Mesenchymal stem cell (in vitro differentiated cells and primary cell): Measurements from ENCODE around the gene MRPL19. TPM values are rescaled to one million over a fixed set of nuclear protein-coding genes. Genes with fewer than 3 reads are reported as not detected.

Experiments used
- DNase-seq: peaks from one replicate; pipeline ENCODE4 v3.0.0-alpha.2; 2013
- H2AFZ ChIP-seq: one replicate; pipeline ENCODE4 v1.6.1; 2013; ENCODE audit warnings: low read depth, mild to moderate bottlenecking, control low read depth, inconsistent platforms, low read length, moderate library complexity
- H2AK5ac ChIP-seq: 2 replicates; pipeline ENCODE4 v1.6.1; 2013; ENCODE audit warnings: low read length, moderate library complexity, mild to moderate bottlenecking, inconsistent platforms; ENCODE audit not compliant: severe bottlenecking
- H2BK120ac ChIP-seq: one replicate; pipeline ENCODE4 v1.6.1; 2013; ENCODE audit warnings: low read depth, mild to moderate bottlenecking, inconsistent platforms, low read length, moderate library complexity
- H2BK12ac ChIP-seq, 2 experiments: one replicate each; pipeline ENCODE4 v1.6.1; 2013; ENCODE audit warnings: inconsistent platforms in 2 of 2, low read length in 2 of 2, mild to moderate bottlenecking in 2 of 2, moderate library complexity in 2 of 2, control low read depth in 1 of 2
- H2BK15ac ChIP-seq: one replicate; pipeline ENCODE4 v1.6.1; 2013; ENCODE audit warnings: mild to moderate bottlenecking, low read depth, inconsistent platforms; ENCODE audit not compliant: poor library complexity, severe bottlenecking
- H2BK5ac ChIP-seq: 2 replicates; pipeline ENCODE4 v1.6.1; 2013; ENCODE audit warnings: low read depth, mild to moderate bottlenecking, low read length, control low read depth, inconsistent platforms; ENCODE audit not compliant: poor library complexity, severe bottlenecking
- H3K14ac ChIP-seq, 2 experiments: one replicate each; pipeline ENCODE4 v1.6.1; 2013; ENCODE audit warnings: inconsistent platforms in 2 of 2, low read length in 2 of 2, control low read depth in 1 of 2, mild to moderate bottlenecking in 1 of 2, moderate library complexity in 1 of 2
- H3K18ac ChIP-seq, 2 experiments: one replicate each; pipeline ENCODE4 v1.6.1; 2013; ENCODE audit warnings: inconsistent platforms in 2 of 2, low read length in 2 of 2, control low read depth in 1 of 2, low read depth in 1 of 2, mild to moderate bottlenecking in 1 of 2
- H3K23ac ChIP-seq, 2 experiments: one replicate each; pipeline ENCODE4 v1.6.1; 2013; ENCODE audit warnings: inconsistent platforms in 2 of 2, low read length in 2 of 2, mild to moderate bottlenecking in 2 of 2, moderate library complexity in 2 of 2, control low read depth in 1 of 2
- H3K27ac ChIP-seq: 2 replicates; pipeline ENCODE4 v1.5.1; 2013; ENCODE audit warnings: mild to moderate bottlenecking, moderate library complexity, low read length, control low read depth, inconsistent platforms; ENCODE audit not compliant: poor library complexity, severe bottlenecking
- H3K27me3 ChIP-seq, 2 experiments: 2 replicates each; pipeline versions ENCODE4 v1.6.1 to v1.7.0; 2013; ENCODE audit warnings: low read length in 2 of 2, mild to moderate bottlenecking in 2 of 2, moderate library complexity in 2 of 2, control low read depth in 1 of 2, inconsistent platforms in 1 of 2; ENCODE audit not compliant: control insufficient read depth in 1 of 2, insufficient read depth in 1 of 2
- H3K36me3 ChIP-seq, 2 experiments: 2 replicates each; pipeline versions ENCODE4 v1.6.1 to v1.7.0; 2013; ENCODE audit warnings: low read length in 2 of 2, control low read depth in 1 of 2, inconsistent platforms in 1 of 2, low read depth in 1 of 2, mild to moderate bottlenecking in 1 of 2; ENCODE audit not compliant: insufficient read depth in 2 of 2, control insufficient read depth in 1 of 2
- H3K4ac ChIP-seq, 2 experiments: one replicate each; pipeline ENCODE4 v1.6.1; 2013; ENCODE audit warnings: inconsistent platforms in 2 of 2, low read length in 2 of 2, mild to moderate bottlenecking in 2 of 2, moderate library complexity in 2 of 2, control low read depth in 1 of 2, low read depth in 1 of 2
- H3K4me1 ChIP-seq: 2 replicates; pipeline ENCODE4 v1.6.1; 2013; ENCODE audit warnings: low read depth, low read length, control low read depth; ENCODE audit not compliant: control insufficient read depth, insufficient read depth
- H3K4me2 ChIP-seq: 2 replicates; pipeline ENCODE4 v1.6.1; 2013; ENCODE audit warnings: low read length, mild to moderate bottlenecking, inconsistent platforms; ENCODE audit not compliant: poor library complexity, severe bottlenecking
- H3K4me3 ChIP-seq, 2 experiments: 2 replicates each; pipeline versions ENCODE4 v1.5.1 to v1.7.0; 2013; ENCODE audit warnings: low read length in 2 of 2, mild to moderate bottlenecking in 2 of 2, control low read depth in 1 of 2, low read depth in 1 of 2; ENCODE audit not compliant: insufficient read depth in 1 of 2
- H3K79me1 ChIP-seq: replicated peaks from 2 replicates; pipeline ENCODE4 v1.6.1; 2013; ENCODE audit warnings: mild to moderate bottlenecking, control low read depth, low read length, inconsistent platforms; ENCODE audit not compliant: poor library complexity, severe bottlenecking
- H3K9ac ChIP-seq: 2 replicates; pipeline ENCODE4 v1.7.0; 2013; ENCODE audit warnings: mild to moderate bottlenecking, low read length, moderate library complexity
- H3K9me3 ChIP-seq: 2 replicates; pipeline ENCODE4 v1.7.0; 2013; ENCODE audit warnings: mild to moderate bottlenecking, low read length; ENCODE audit not compliant: control insufficient read depth
- H4K8ac ChIP-seq: one replicate; pipeline ENCODE4 v1.6.1; 2013; ENCODE audit warnings: inconsistent platforms, mild to moderate bottlenecking, low read length, moderate library complexity
- H4K91ac ChIP-seq: one replicate; pipeline ENCODE4 v1.6.1; 2013; ENCODE audit warnings: mild to moderate bottlenecking, low read length, inconsistent platforms
- WGBS: methylation state at CpG from one replicate; pipeline ENCODE4 v1.1.7; 2013; ENCODE audit warnings: mixed read lengths; 5-methylcytosine and 5-hydroxymethylcytosine counted together
- small RNA-seq: library from polyadenylated mRNA; stranded (forward); fragments of <200 nt; extraction: miRNeasy Mini kit (QIAGEN cat#:217004); gene quantifications from one replicate; pipeline ENCODE3, GENCODE V24; 2013; ENCODE audit warnings: low read depth

Gene MRPL19

GRCh38 chr2:75729861-75730260, 83.3 kb downstream of the MRPL19 start:
- H3K27ac ChIP-seq = no peak overlapping the region
- WGBS = 82% methylated on average over 5 of the region's 5 CpGs
- no peak overlapping the region for H4K91ac ChIP-seq
- no peak overlapping the region for H2AK5ac ChIP-seq
- no peaks in the 10 kb centered on the region for H3K4me1 ChIP-seq
- H3K79me1 ChIP-seq = no peaks in the 10 kb centered on the region
- no peak overlapping the region for H2BK5ac ChIP-seq
- no peak overlapping the region for H3K23ac ChIP-seq
- H3K9me3 ChIP-seq = no peaks in the 10 kb centered on the region
- H4K8ac ChIP-seq = no peak overlapping the region
- H2BK12ac ChIP-seq = no peak overlapping the region
- peak; percentile 4 for DNase-seq
- no peak overlapping the region for H3K18ac ChIP-seq
- no peak overlapping the region for H3K4me2 ChIP-seq
- H3K14ac ChIP-seq = no peak overlapping the region
- no peaks in the 10 kb centered on the region for H3K36me3 ChIP-seq
- H3K4ac ChIP-seq = no peak overlapping the region
- H3K27me3 ChIP-seq = peaks cover 18 to 48% of the 10 kb centered on the region in 2 experiments
- no peak overlapping the region for H2BK120ac ChIP-seq
- H3K4me3 ChIP-seq = no peak overlapping the region
- H2AFZ ChIP-seq = no peak overlapping the region
- no peak overlapping the region for H2BK15ac ChIP-seq
- H3K9ac ChIP-seq = no peak overlapping the region

GRCh38 chr2:75736276-75736675, 89.7 kb downstream of the MRPL19 start:
- H3K4me3 ChIP-seq = no peak overlapping the region
- no peak overlapping the region for H2BK120ac ChIP-seq
- H3K23ac ChIP-seq = no peak overlapping the region
- no peaks in the 10 kb centered on the region for H3K9me3 ChIP-seq
- no peak overlapping the region for H4K91ac ChIP-seq
- no peak overlapping the region for H3K9ac ChIP-seq
- WGBS = 90% methylated on average over 2 of the region's 4 CpGs
- no peak overlapping the region for H3K14ac ChIP-seq
- H3K79me1 ChIP-seq = no peaks in the 10 kb centered on the region
- H3K27ac ChIP-seq = no peak overlapping the region
- DNase-seq = no peak
- no peak overlapping the region for H3K18ac ChIP-seq
- H3K36me3 ChIP-seq = no peaks in the 10 kb centered on the region
- H2BK5ac ChIP-seq = no peak overlapping the region
- no peak overlapping the region for H4K8ac ChIP-seq
- no peak overlapping the region for H2BK12ac ChIP-seq
- no peak overlapping the region for H2BK15ac ChIP-seq
- H3K27me3 ChIP-seq = peaks cover 0 to 10% of the 10 kb centered on the region in 2 experiments
- H3K4me2 ChIP-seq = no peak overlapping the region
- H2AK5ac ChIP-seq = no peak overlapping the region
- no peaks in the 10 kb centered on the region for H3K4me1 ChIP-seq
- H3K4ac ChIP-seq = no peak overlapping the region
- no peak overlapping the region for H2AFZ ChIP-seq

GRCh38 chr2:75737961-75738360, 91.4 kb downstream of the MRPL19 start:
- no peak overlapping the region for H2AK5ac ChIP-seq
- no peak overlapping the region for H2BK12ac ChIP-seq
- H3K9me3 ChIP-seq = no peaks in the 10 kb centered on the region
- peaks cover 0 to 4% of the 10 kb centered on the region in 2 experiments for H3K27me3 ChIP-seq
- no peak overlapping the region for H4K91ac ChIP-seq
- no peak overlapping the region for H3K4me3 ChIP-seq
- H3K79me1 ChIP-seq = no peaks in the 10 kb centered on the region
- no peak for DNase-seq
- no peaks in the 10 kb centered on the region for H3K4me1 ChIP-seq
- no peak overlapping the region for H3K9ac ChIP-seq
- H4K8ac ChIP-seq = no peak overlapping the region
- 89% methylated on average over 1 of the region's 1 CpG for WGBS
- no peak overlapping the region for H3K4ac ChIP-seq
- no peak overlapping the region for H3K4me2 ChIP-seq
- H3K14ac ChIP-seq = no peak overlapping the region
- no peak overlapping the region for H3K18ac ChIP-seq
- no peak overlapping the region for H2BK5ac ChIP-seq
- H2AFZ ChIP-seq = no peak overlapping the region
- no peaks in the 10 kb centered on the region for H3K36me3 ChIP-seq
- H2BK15ac ChIP-seq = no peak overlapping the region
- no peak overlapping the region for H2BK120ac ChIP-seq
- H3K23ac ChIP-seq = no peak overlapping the region
- H3K27ac ChIP-seq = no peak overlapping the region

Small RNA genes lying within 50 kb of the gene (small RNA-seq; reads per million reads assigned to genes)
- gene RF00012 = not detected
